ENCODE measurements around the gene FBXL17. TPM values are rescaled to one million over a fixed set of nuclear protein-coding genes. Genes with fewer than 3 reads are reported as not detected.

FBXL17 gene
- total RNA-seq, 3 donors from 2014 or later: 22.6 to 31.3 (median 28.8) TPM

- H3K4me1 ChIP-seq: no peaks in the 10 kb centered on the region
- TF ChIP-seq POLR2AphosphoS5 (IDR thresholded peaks at IDR 0.05) (no peak), POLR2A (IDR thresholded peaks at IDR 0.05) (no peak), CTCF (IDR thresholded peaks at IDR 0.05) (no peak)
- no peaks in the 10 kb centered on the region for H3K36me3 ChIP-seq
- no peaks in the 10 kb centered on the region for H3K9me3 ChIP-seq
- intact Hi-C loops (cut with DNase I; ENCODE audit: low total_unique reads): loop anchor here (10.0 kb wide), 1 partner anchor 1858 kb away; no protein-coding TSS in a partner anchor
- H3K27ac ChIP-seq: no peak overlapping the region
- no peak overlapping the region for H3K4me3 ChIP-seq
- no peak for DNase-seq (ENCODE audit: low spot score in 2 of 2)
- no peaks in the 10 kb centered on the region for H3K27me3 ChIP-seq
These were observed 569.2 kb downstream of the FBXL17 start for GRCh38 chr5:107812570-107813141.

- no peak for TF ChIP-seq POLR2AphosphoS5 (IDR thresholded peaks at IDR 0.05)
- no peak for TF ChIP-seq CTCF (IDR thresholded peaks at IDR 0.05)
- TF ChIP-seq POLR2A (IDR thresholded peaks at IDR 0.05): no peak
- H3K27ac ChIP-seq: no peak overlapping the region
- intact Hi-C loops (cut with DNase I; ENCODE audit: low total_unique reads): loop anchor here (10.0 kb wide), 1 partner anchor 1855 kb away; no protein-coding TSS in a partner anchor
These were observed 572.5 kb downstream of the FBXL17 start for GRCh38 chr5:107809201-107810034.

More at GRCh38 chr5:107809201-107810034, 572.5 kb downstream of the FBXL17 start:
- Histone ChIP-seq H3K4me1 (no peaks in the 10 kb centered on the region), H3K4me3 (no peak overlapping the region), H3K36me3 (no peaks in the 10 kb centered on the region), H3K27me3 (no peaks in the 10 kb centered on the region), H3K9me3 (no peaks in the 10 kb centered on the region)
- DNase-seq (ENCODE audit: low spot score in 2 of 2): no peak

Data from breast epithelium (tissue), 4 donors.